ENCODE data around the gene MEX3A. TPM values are rescaled to one million over a fixed set of nuclear protein-coding genes. Genes with fewer than 3 reads are reported as not detected.
A peak's percentile ranks its signal among the peaks of the same experiment; 100 is the strongest.

The MEX3A gene
- total RNA-seq, 3 donors from 2014 or later (not counting 1 experiment from before 2014, with no cell fraction given), result 0.05 to 0.16 (median 0.14) TPM

- intact Hi-C loops (cut with micrococcal nuclease), result no loop called here
- Mint-ChIP-seq H3K4me1 (peaks cover 20 to 57% of the 10 kb centered on the region in 2 donors), H3K36me3 (no peaks in the 10 kb centered on the region), H3K9me3 (no peaks in the 10 kb centered on the region), H3K27ac (peak overlapping the region in 1 of 2 donors; percentile 99), H3K4me3 (no peak overlapping the region), H3K27me3 (ENCODE audit: low read depth in 2 of 2) (peaks cover 7 to 11% of the 10 kb centered on the region in 2 donors)
- Histone ChIP-seq H3K9me3 (ENCODE audit: control insufficient read depth, insufficient read depth, low read length) (no peaks in the 10 kb centered on the region), H3K4me3 (ENCODE audit: low read length) (no peak overlapping the region), H3K27ac (ENCODE audit: low read length) (no peak overlapping the region), H3K27me3 (ENCODE audit: control insufficient read depth, insufficient read depth, low read length) (no peaks in the 10 kb centered on the region), H3K36me3 (ENCODE audit: control insufficient read depth, insufficient read depth, low read length) (no peaks in the 10 kb centered on the region), H3K4me1 (ENCODE audit: control insufficient read depth, insufficient read depth, low read length) (peaks cover 48% of the 10 kb centered on the region)
- peak in 1 of 2 donors; percentile 45 for DNase-seq
- TF ChIP-seq CTCF (IDR thresholded peaks at IDR 0.05), result no peak
- 73% methylated on average over 3 of the region's 4 CpGs for WGBS (ENCODE audit: insufficient coverage)
- ATAC-seq, result no peak
These were observed 18.1 kb upstream of the MEX3A start for GRCh38 chr1:156100205-156100995.

GRCh38 chr1:156099282-156099681, 17.0 kb upstream of the MEX3A start:
- Mint-ChIP-seq H3K4me1 (peaks cover 16 to 51% of the 10 kb centered on the region in 2 donors), H3K9me3 (no peaks in the 10 kb centered on the region), H3K27me3 (ENCODE audit: low read depth in 2 of 2) (peaks cover 7 to 11% of the 10 kb centered on the region in 2 donors), H3K27ac (peak overlapping the region in 1 of 2 donors; percentile 99), H3K36me3 (no peaks in the 10 kb centered on the region), H3K4me3 (no peak overlapping the region)
- no peak overlapping the region for H3K27ac ChIP-seq (ENCODE audit: low read length)
- no peak for TF ChIP-seq CTCF (IDR thresholded peaks at IDR 0.05)
- no peaks in the 10 kb centered on the region for H3K36me3 ChIP-seq (ENCODE audit: control insufficient read depth, insufficient read depth, low read length)
- 94% methylated on average over 3 of the region's 3 CpGs for WGBS (ENCODE audit: insufficient coverage)
- no peak for ATAC-seq
- H3K27me3 ChIP-seq (ENCODE audit: control insufficient read depth, insufficient read depth, low read length), result no peaks in the 10 kb centered on the region
- no peak overlapping the region for H3K4me3 ChIP-seq (ENCODE audit: low read length)
- H3K4me1 ChIP-seq (ENCODE audit: control insufficient read depth, insufficient read depth, low read length), result peaks cover 37% of the 10 kb centered on the region
- no peaks in the 10 kb centered on the region for H3K9me3 ChIP-seq (ENCODE audit: control insufficient read depth, insufficient read depth, low read length)
- intact Hi-C loops (cut with micrococcal nuclease), result no loop called here
- no peak for DNase-seq

- DNase-seq, result no peak
- no peaks in the 10 kb centered on the region for H3K9me3 Mint-ChIP-seq
- intact Hi-C loops (cut with micrococcal nuclease), result no loop called here
- no peaks in the 10 kb centered on the region for H3K36me3 Mint-ChIP-seq
- TF ChIP-seq CTCF (IDR thresholded peaks at IDR 0.05), result no peak
- no peak overlapping the region for H3K4me3 Mint-ChIP-seq
- H3K27me3 Mint-ChIP-seq (ENCODE audit: low read depth in 2 of 2), result peaks cover 7 to 12% of the 10 kb centered on the region in 2 donors
- H3K4me1 Mint-ChIP-seq, result peaks cover 15 to 46% of the 10 kb centered on the region in 2 donors
- ATAC-seq, result no peak
- WGBS (ENCODE audit: insufficient coverage), result 79% methylated on average over 2 of the region's 2 CpGs
- Histone ChIP-seq H3K4me1 (ENCODE audit: control insufficient read depth, insufficient read depth, low read length) (peaks cover 32% of the 10 kb centered on the region), H3K27ac (ENCODE audit: low read length) (no peak overlapping the region), H3K27me3 (ENCODE audit: control insufficient read depth, insufficient read depth, low read length) (no peaks in the 10 kb centered on the region), H3K4me3 (ENCODE audit: low read length) (no peak overlapping the region), H3K36me3 (ENCODE audit: control insufficient read depth, insufficient read depth, low read length) (no peaks in the 10 kb centered on the region), H3K9me3 (ENCODE audit: control insufficient read depth, insufficient read depth, low read length) (no peaks in the 10 kb centered on the region)
- H3K27ac Mint-ChIP-seq, result peak overlapping the region in 1 of 2 donors; percentile 99
These were observed 16.5 kb upstream of the MEX3A start for GRCh38 chr1:156098784-156099183.

Data from natural killer cell (primary cell).